ENCODE data around the gene WDR45. TPM values are rescaled to one million over a fixed set of nuclear protein-coding genes. Genes with fewer than 3 reads are reported as not detected.

Gene WDR45
- total and polyA plus RNA-seq, 2 of the 13 experiments (the other 11 are each of a cell fraction or from before 2014, with no cell fraction given), result 16.4 to 65.5 TPM

GRCh38 chrX:49100704-49101628, 21.3 kb upstream of the WDR45 start (continued):
- TF ChIP-seq, protein P1, sequence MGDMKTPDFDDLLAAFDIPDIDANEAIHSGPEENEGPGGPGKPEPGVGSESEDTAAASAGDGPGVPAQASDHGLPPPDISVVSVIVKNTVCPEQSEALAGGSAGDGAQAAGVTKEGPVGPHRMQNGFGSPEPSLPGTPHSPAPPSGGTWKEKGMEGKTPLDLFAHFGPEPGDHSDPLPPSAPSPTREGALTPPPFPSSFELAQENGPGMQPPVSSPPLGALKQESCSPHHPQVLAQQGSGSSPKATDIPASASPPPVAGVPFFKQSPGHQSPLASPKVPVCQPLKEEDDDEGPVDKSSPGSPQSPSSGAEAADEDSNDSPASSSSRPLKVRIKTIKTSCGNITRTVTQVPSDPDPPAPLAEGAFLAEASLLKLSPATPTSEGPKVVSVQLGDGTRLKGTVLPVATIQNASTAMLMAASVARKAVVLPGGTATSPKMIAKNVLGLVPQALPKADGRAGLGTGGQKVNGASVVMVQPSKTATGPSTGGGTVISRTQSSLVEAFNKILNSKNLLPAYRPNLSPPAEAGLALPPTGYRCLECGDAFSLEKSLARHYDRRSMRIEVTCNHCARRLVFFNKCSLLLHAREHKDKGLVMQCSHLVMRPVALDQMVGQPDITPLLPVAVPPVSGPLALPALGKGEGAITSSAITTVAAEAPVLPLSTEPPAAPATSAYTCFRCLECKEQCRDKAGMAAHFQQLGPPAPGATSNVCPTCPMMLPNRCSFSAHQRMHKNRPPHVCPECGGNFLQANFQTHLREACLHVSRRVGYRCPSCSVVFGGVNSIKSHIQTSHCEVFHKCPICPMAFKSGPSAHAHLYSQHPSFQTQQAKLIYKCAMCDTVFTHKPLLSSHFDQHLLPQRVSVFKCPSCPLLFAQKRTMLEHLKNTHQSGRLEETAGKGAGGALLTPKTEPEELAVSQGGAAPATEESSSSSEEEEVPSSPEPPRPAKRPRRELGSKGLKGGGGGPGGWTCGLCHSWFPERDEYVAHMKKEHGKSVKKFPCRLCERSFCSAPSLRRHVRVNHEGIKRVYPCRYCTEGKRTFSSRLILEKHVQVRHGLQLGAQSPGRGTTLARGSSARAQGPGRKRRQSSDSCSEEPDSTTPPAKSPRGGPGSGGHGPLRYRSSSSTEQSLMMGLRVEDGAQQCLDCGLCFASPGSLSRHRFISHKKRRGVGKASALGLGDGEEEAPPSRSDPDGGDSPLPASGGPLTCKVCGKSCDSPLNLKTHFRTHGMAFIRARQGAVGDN (CRISPR knock-in tag; IDR thresholded peaks at IDR 0.05), result peak; percentile 86
- TF ChIP-seq ZFP62 (CRISPR knock-in tag; IDR thresholded peaks at IDR 0.05) (no peak), ZNF552 (CRISPR knock-in tag; IDR thresholded peaks at IDR 0.05; ENCODE audit: borderline replicate concordance) (no peak), RFXAP (CRISPR knock-in tag; IDR thresholded peaks at IDR 0.05; ENCODE audit: borderline replicate concordance) (peak; percentile 95), KDM4B (CRISPR knock-in tag; IDR thresholded peaks at IDR 0.05) (no peak), ZNF430 (CRISPR knock-in tag; IDR thresholded peaks at IDR 0.05) (no peak), TCF7L2 (IDR thresholded peaks at IDR 0.05; ENCODE audit: low read depth, low read length) (no peak), E2F2 (CRISPR knock-in tag; IDR thresholded peaks at IDR 0.05; ENCODE audit: borderline replicate concordance) (no peak), BRF2 (CRISPR knock-in tag; IDR thresholded peaks at IDR 0.05) (0 out of 2 replicates have a peak, but pooled peaks have one; percentile 28), GATA4 (IDR thresholded peaks at IDR 0.05; ENCODE audit: borderline replicate concordance, low read depth) (no peak), ZSCAN31 (CRISPR knock-in tag; IDR thresholded peaks at IDR 0.05; ENCODE audit: low read depth) (no peak), KDM2A (CRISPR knock-in tag; IDR thresholded peaks at IDR 0.05; ENCODE audit: borderline replicate concordance, low read depth) (peak; percentile 87; the same call in 1 of the 2 replicates), JUNB (CRISPR knock-in tag; IDR thresholded peaks at IDR 0.05; ENCODE audit: borderline replicate concordance) (no peak), SCMH1 (CRISPR knock-in tag; IDR thresholded peaks at IDR 0.05; ENCODE audit: borderline replicate concordance) (no peak), ZC3H4 (CRISPR knock-in tag; IDR thresholded peaks at IDR 0.05; ENCODE audit: borderline replicate concordance) (no peak), HNF1B (CRISPR knock-in tag; IDR thresholded peaks at IDR 0.05) (no peak; the same call in 1 of the 2 replicates), IKZF1 (IDR thresholded peaks at IDR 0.05) (no peak), ZNF792 (CRISPR knock-in tag; IDR thresholded peaks at IDR 0.05) (no peak), PAX8 (CRISPR knock-in tag; IDR thresholded peaks at IDR 0.05; ENCODE audit: borderline replicate concordance) (no peak)
- TF ChIP-seq, protein P2, sequence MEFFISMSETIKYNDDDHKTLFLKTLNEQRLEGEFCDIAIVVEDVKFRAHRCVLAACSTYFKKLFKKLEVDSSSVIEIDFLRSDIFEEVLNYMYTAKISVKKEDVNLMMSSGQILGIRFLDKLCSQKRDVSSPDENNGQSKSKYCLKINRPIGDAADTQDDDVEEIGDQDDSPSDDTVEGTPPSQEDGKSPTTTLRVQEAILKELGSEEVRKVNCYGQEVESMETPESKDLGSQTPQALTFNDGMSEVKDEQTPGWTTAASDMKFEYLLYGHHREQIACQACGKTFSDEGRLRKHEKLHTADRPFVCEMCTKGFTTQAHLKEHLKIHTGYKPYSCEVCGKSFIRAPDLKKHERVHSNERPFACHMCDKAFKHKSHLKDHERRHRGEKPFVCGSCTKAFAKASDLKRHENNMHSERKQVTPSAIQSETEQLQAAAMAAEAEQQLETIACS (CRISPR knock-in tag; IDR thresholded peaks at IDR 0.05), result peak; percentile 54
